HG03060 (cell line): ENCODE data around the gene CABP5.
"Not testable (repeated sequence)": the region's sequence is repeated elsewhere in the genome, so short reads cannot be mapped to it uniquely, and the experiment has no call there.

Experiments used
- ATAC-seq: cut with Tn5 transposase; IDR thresholded peaks from one replicate; pipeline ENCODE4 v1.9.1; 2021; ENCODE audit warnings: low read depth, moderate number of reproducible peaks; ENCODE audit not compliant: unreplicated experiment

CABP5 gene

DNA sequence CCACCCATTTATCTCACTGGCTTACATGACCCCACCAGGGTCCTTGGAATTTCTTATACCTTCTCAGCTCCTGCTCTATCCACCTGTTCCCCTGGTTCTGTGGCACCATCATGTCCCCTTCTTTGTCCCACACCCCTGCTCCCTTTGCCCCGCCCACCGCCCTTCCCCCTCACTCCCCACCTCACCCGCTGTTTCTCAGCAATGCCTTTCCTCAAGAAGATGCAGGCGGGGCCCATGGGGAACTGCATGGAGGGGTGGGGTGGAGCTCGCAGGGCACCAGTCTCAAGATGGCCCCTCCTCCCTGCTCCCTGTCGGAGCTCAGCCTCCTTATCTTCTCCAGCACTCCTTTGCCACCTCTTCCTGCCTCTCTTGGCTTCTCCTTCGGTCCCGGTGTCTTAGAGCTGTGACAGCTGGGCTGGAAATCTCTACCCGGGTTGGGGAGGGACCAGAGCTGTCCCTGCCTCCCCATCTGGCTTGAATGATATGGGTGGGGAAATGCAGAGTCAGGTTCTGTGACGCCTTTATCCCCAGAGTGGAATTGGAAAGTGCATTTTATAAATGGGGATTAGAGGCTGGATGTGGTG, at the start of gene CABP5:
Gene CABP5, minus strand, starts transcription at position 405 of the 584 bp plus-strand sequence. Its CDS starts 157 bp downstream, at position 248.
- no peak for ATAC-seq

DNA sequence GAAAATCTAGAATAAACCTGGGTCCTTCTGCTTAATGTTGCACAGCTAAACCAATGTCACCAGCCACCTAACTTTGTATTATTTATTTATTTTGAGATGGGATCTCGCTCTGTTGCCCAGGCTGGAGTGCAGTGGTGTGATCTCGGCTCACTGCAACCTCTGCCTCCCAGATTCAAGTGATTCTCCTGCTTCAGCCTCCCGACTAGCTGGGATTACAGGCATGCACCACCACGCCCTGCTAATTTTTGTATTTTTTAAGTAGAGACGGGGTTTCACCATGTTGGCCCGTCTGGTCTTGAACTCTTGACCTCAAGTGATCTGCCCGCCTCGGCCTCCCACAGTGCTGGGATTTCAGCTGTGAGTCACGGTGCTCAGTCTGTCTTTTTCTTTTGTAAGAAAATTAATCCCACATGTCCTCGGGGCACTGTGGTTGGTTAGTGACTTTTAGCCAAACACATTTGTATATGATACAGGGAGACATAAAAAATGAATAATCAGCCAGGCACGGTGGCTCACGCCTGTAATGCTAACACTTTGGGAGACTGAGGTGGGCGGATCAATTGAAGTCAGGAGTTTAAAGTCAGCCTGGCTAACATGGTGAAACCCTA, 47.3 kb upstream of the CABP5 start:
- ATAC-seq, result not testable (repeated sequence)

GRCh38 chr19:48090281-48090802, 46.5 kb upstream of the CABP5 start:
- ATAC-seq, result no peak

DNA sequence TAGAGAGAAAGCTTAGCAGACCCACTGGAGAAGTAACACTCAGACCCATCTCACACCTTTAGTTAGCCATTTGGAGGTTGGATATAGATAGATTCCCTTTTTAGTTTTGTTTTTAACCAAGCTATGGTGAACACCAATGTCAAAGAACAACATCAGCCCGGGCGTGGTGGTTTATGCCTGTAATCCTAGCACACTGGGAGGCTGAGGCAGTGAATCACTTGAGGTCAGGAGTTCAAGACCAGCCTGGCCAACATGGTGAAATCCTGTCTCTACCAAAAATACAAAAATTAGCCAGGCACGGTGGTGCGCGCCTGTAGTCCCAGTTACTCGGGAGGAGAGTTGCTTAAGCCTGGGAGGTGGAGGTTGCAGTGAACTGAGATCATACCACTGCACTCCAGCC, 45.1 kb upstream of the CABP5 start:
- ATAC-seq, result not testable (repeated sequence)

DNA sequence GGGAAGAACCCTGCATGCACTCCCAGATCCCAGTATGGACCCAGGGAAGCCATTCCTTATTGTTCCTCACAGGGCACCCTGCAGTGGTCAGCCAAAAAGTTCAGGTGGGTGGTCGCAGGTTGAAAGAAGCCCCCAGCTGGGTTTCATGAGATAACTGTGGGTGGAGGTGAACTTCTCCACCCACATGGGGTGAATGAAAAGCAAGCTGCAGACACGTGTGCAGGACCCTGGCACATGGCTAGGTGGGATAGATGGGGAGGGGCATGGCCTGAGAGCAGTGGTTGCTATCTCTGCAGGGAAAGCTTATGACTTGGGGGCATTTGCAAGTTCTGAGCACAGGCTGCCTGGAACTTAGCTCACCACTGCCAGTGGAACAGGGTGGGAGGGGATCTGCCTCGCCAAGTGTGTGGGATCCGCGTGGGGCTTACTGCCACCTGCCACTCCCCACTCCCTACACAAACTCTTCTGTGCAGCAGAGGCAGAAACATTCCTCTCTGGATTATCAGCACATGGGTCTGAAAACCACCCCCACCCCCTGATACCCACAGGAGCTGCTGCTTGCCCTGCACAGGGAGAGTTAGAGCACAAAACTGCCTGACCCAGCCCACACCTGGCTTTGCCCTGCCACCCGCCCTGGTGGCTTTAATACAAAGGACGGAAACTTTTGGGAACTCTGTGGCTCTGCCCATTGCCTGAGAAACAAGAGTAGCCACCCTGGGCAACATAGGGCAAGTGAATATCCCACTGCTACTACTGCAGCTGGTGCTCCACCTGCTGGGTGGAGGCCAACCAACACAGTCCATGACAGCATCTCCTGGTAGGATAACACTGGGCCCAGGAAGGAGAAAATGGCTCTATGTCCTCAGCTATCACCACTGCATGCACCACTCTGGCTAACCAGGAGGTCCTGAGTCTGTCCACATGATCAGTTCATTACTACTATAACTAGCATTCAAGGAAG, 42.3 kb upstream of the CABP5 start:
- no peak for ATAC-seq

- ATAC-seq, result no peak
These were observed 41.2 kb upstream of the CABP5 start for GRCh38 chr19:48085076-48085475.

GRCh38 chr19:48081106-48081505, 37.2 kb upstream of the CABP5 start:
- no peak for ATAC-seq

DNA sequence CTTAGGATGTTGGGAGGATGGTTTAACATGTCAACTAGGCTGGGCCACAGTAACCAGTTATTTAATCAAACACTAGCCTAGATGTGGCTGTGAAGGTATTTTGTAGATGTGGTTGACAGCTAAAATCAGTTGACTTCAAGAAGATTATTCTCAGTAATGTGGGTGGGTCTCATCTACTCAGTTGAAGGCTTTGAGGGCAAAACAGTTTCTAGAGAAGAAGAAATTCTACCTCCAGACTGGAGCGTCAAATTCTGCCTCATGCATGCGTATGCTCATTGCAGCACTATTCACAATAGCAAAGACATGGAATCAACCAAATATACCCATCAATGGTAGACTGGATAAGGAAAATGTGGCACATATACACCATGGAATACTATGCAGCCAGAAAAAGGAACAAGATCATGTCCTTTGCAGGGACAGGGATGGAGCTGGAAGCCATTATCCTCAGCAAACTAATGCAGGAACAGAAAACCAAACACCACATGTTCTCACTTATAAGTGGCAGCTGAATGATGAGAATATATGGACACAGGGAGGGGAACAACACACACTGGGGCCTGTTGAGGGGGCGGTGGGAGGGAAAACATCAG, 26.4 kb upstream of the CABP5 start:
- ATAC-seq, result not testable (repeated sequence)

GRCh38 chr19:48069435-48069834, 25.6 kb upstream of the CABP5 start:
- ATAC-seq, result no peak

- no peak for ATAC-seq
These were observed 20.6 kb upstream of the CABP5 start for GRCh38 chr19:48064509-48064908.

- no peak for ATAC-seq
These were observed 17.8 kb upstream of the CABP5 start for GRCh38 chr19:48061401-48062344.

DNA sequence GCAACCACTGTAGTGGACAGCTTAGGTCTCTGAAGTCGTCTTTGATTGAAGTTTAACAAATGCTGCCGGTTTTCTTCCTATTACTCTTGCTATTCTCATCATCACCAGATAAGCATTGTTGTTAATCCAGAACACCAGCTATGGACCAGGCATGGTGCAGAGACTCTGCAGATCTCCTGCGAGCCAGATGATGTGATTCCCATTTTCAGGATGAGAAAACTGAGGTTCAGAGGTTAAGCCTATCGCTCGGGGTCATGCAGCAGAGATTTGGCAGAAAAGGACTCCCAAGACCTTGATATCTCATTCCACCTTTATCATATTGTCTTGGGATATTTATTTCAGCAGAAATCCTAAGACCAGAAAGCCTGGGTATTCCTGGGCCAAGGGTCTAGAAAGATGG, 16.5 kb upstream of the CABP5 start:
- ATAC-seq, result no peak

DNA sequence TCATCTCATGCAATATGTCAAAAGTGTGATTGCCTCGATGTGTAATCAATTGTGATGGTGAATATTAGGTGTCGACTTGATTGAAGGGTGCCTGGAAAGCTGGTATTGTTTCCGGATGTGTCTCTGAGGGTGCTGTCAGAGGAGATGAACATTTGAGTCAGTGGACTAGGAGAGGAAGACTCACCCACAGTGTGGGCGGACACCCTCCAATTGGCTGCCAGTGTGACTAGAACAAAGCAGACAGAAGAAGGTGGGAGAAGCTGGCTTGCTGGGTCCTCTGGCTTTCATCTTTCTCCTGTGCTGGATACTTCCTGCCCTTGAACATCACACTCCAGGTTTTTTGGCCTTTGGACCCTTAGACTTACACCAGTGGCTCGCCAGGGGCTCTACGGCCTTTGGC, 15.5 kb upstream of the CABP5 start:
- no peak for ATAC-seq

DNA sequence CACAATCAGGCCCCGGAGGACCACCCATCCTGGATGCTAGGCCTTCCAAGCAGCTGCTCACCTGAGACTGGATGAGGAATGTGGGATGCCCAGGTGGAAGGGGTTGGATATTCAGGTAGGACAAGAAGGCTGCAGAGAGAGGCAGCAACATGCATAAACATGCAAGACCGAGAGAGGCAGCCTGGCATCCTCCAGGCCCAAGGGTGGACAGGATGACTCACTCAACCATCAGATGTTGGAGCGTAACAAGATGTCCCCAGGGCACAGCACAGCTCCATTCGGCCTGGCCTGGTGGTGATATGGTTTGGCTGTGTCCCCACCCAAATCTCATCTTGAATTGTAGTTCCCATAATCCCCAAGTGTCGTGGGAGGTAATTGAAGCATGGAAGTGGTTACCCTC, 10.0 kb upstream of the CABP5 start:
- no peak for ATAC-seq

GRCh38 chr19:48053076-48053475, 9.2 kb upstream of the CABP5 start:
- ATAC-seq, result no peak

DNA sequence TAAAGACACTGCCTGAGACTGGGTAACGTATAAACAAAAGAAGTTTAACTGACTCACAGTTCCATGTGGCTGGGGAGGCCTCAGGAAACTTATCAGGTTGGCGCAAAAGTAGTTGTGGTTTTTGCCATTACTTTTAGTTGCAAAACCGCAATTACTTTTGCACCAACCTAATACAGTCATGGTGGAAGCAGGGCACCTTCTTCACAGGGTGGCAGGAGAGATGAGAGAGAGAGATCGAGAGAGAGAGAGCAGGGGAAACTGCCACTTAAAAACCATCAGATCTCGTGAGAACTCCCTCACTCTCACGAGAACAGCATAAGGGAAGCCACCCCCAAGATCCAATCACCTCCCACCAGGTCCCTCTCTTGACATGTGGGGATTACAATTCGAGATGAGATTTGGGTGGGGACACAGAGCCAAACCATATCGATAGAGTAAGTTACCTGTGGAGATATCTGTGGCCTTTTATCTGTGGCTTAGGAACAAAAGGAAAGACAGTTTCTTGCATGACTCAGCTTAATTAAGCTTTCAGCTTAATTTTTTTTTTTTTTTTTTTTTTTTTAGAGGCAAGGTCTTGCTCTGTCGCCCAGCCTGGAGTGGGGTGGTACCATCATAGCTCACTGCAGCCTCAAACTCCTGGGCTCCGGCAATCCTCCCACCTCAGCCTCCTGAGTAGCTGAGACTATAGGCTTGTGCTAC, 7.6 kb upstream of the CABP5 start:
- ATAC-seq, result no peak

DNA sequence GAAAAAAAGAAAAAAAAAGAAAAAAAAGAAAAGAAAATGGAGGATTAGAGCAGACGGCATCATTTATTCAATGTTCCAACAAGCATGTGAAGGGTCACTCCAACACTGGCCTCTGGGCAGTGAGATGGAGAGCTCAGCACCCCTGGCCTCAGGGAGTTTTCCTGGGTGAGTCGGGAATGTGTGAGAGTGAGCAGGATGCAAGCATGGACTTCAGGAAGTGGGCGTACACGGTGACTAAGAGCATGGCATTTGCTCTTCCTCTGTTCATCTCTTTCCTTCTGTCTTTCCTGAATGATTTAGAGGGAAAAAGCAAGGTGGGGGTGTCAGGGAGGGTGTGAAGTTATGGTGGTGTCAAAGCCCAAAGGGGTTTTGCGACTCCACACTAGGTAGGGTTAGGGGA, 682 bp upstream of the CABP5 start:
- no peak for ATAC-seq

GRCh38 chr19:48041877-48042580, 1.9 kb downstream of the CABP5 start:
- ATAC-seq, result no peak

- ATAC-seq, result no peak
These were observed 7.1 kb downstream of the CABP5 start for GRCh38 chr19:48036765-48037164.
